H54 (cell line): Measurements from ENCODE around the gene ABCC2.
A peak's percentile ranks its signal among the peaks of the same experiment; 100 is the strongest.

Experiments
- DNase-seq: peaks from one replicate; pipeline ENCODE4 v3.0.0; 2011; ENCODE audit warnings: low spot score, mixed read lengths; ENCODE audit not compliant: insufficient read length
- FAIRE-seq: peaks from 3 replicates; lab custom pipeline; 2011; peaks lifted over from hg19 to GRCh38; lab: Jason Lieb, UNC
- POLR2A ChIP-seq: IDR thresholded peaks from 2 replicates; pipeline ENCODE4 v1.6.1; 2011; ENCODE audit warnings: low read depth, mild to moderate bottlenecking, low read length

The ABCC2 gene

DNA sequence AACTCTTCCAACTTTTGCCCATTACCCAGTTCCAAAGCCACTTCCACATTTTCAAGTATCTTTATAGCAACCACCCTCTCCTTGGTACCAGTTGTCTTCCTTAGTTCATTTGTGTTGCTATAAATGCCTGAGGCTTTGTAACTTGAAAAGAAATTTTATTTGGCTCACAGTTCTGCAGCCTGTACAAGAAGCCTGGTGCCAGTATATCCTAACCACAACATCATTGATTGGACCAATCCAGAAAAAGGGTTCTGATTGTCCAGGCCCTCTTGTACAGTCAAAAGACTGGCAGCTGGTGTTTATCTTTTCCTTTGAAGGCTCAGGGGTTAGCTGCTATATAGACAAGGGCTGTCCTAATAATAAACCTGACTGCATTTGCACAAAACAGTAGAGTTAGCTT lies 21.1 kb upstream of the ABCC2 start:
- no peak for TF ChIP-seq POLR2A
- FAIRE-seq: no peak

DNA sequence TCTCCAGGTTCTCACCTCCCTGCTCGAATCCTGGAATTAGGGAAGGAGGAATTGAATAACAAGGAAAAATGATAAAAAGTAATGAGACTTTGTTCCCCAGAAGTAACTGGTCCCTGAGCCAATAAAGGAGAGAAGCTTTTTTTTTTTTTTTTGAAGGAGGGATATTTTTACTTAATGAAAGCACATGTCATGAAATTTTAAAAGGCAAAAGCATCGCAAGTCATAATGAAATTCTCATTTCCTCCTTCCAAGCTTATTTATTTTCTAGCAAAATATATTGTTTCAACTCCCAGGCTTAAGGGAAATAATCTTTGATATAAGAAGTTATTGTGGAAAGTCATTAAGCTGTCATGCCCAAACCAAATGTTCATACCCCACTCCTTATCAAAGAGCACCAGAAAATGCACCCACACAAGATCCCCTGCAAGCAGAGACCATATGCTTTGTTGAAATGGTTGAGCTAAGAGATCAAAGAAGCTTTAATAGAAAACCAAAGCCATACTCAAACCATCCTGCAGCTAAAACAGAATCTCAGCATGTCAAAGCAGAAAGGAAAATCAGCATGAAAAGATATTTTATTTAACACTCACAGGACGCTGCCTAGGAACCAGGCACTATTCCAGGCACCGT lies 16.7 kb upstream of the ABCC2 start:
- FAIRE-seq (no peak), DNase-seq (no peak)
- TF ChIP-seq POLR2A: no peak

More for the DNA sequence above, 21.1 kb upstream of the ABCC2 start:
- no peak for DNase-seq

DNA sequence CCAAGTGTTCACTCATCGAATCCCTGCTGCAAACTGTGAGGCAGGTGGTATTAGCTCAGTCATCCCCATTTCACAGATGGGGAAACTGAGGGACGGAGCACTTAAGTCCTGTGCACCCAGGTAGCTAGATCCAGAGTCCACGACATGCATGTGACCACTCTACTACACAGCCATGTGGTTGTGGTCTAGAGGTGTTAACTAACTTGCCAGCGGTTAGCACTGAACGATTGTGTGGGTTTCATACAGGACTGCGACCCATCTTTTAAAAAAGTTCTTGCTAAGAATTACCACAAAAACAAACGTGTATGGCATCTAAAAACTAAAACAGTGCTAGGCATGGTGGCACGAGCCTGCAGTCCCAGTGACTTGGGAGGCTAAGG lies 16.1 kb upstream of the ABCC2 start:
- no peak for TF ChIP-seq POLR2A
- DNase-seq: no peak
- no peak for FAIRE-seq

DNA sequence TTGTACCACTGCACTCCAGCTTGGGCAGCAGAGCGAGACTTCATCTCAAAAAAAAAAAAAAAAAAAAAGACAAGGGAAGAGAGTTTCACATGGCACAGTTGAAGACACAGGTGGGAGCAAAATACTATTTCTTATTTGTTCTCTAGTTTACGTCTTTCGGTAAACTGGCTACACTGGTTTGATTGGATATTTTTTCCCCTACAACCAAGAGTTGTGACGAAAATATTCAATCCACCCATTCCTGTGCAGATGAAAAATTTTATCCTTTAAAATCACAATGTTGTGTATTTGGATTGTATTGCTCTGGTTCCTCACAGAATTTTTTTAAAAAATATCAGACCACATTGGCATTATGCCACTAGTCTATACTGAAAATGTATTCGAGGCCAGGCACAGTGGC lies 14.5 kb upstream of the ABCC2 start:
- DNase-seq (no peak), FAIRE-seq (no peak)
- TF ChIP-seq POLR2A: no peak

DNA sequence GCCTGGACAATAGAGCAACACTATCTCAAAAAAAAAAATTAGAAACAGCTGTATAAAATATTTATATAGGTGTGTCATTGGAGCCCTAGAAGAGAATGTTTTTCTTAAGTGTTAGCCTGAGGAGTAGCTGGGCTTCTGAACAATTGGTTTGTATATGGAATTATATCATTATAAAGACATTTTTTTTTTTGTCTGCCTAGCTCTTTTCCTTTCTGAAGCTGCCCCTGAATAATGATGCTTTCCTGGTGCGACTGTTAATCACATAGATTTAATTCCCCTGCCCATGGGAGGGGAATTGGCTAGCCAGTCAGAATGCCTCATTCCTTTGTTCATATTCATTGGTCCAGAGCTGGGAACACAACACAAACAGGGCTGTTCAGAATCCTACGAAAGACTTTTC lies 13.9 kb upstream of the ABCC2 start:
- DNase-seq: no peak

DNA sequence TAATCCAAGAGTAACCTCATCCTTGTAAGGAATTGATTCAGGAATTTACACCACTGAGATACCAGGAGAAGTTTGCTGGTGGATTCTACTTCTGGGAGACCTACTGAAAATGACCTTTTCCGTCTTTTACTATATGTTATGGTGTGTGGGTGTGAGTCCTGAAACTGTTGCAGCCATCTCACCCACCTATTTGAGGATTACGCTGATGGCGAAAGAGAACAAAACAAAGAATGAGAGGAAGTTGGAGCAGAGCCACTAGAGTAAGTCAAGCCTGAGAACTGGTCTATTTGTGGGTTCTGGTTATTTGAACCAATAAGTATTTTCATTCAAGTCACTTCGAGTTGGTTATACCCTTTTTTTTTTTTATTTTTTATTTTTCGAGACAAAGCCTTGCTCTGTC lies 12.7 kb upstream of the ABCC2 start:
- no peak for TF ChIP-seq POLR2A
- no peak for FAIRE-seq
- DNase-seq: no peak

More for the DNA sequence above, 13.9 kb upstream of the ABCC2 start:
- FAIRE-seq: no peak
- no peak for TF ChIP-seq POLR2A

DNA sequence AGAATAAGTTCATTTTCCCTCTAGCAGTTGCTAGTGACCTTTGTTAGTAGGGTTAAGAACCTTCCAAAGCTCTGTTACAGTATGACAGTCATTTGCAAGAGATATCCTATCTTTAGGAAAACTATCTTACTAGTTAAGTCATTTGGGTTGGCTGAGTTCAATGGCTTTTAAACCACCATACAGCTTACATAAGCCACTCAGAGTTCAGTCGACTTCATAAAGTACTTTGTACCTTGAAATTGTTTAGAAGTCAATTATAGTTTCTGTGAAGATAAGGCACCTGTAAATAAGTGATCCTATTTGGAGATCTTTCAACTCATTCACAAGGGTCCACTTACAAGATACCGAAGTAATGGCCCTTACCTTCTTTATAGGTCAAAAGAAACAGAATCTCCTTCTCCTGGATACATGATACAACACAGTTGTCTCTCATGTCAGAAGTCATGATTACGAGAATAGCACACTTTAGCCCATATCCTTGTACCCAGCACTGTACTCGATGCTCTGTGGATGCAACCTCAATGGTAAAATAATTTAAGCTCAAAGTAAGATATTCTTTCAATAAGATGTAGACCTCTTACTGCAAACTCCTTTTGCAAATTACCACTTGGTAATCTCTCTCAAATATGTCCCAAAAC lies 11.9 kb upstream of the ABCC2 start:
- no peak for TF ChIP-seq POLR2A
- DNase-seq: no peak
- no peak for FAIRE-seq

DNA sequence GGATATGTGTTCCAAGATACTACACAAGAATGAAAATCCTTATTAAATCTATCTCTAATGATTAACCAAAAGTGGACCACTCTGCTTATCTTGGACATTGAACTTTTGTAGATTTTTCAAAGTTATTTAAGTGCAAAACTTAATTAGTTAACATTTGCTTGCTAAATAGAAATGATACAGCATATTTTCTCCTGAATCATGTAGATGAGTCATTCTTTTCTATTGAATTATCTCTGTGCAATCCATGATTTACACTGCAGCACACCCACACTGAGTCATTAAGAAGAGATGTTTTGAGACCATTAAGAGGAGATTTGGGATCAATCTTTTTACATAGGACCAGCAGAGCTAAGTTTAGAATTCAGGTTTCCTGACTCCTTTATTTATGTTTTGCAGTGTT lies 6.6 kb upstream of the ABCC2 start:
- FAIRE-seq: peak; percentile 89
- no peak for TF ChIP-seq POLR2A
- peak; percentile 48 for DNase-seq

DNA sequence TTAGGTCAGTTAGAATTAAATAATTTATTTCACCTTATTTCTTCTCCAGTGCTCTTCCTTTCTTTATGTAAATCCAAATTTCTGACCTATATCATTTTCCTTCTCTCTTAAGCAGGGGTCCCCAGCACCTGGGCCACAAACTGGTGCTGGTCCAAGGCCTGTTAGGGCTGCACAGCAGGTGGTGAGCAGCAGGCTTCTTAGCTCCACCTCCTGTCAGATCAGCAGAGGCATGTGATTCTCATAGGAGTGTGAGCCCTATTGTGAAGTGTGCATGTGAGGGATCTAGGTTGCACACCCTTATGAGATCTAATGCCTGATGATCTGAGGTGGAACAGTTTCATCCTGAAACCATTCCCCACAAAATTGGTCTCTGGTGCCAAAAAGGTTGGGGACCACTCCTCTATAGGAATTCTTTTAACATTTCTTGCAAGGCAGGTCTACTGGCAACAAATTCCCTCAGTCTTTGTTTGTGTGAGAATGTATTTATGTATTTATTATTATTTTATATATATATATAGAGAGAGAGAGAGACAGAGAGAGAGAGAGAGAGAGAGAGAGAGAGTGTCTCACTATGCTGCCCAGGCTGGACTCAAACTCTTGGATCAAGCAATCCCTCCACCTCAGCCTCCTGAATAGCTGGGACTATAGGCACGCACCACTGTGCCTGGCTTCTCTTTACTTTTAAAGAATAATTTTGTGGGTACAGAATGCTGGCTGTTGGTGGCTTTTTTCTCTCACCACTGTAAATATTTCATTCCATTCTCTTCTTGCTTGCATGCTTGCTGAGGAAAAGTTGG lies 4.3 kb upstream of the ABCC2 start:
- peak; percentile 68 for FAIRE-seq
- no peak for DNase-seq
- TF ChIP-seq POLR2A: no peak

DNA sequence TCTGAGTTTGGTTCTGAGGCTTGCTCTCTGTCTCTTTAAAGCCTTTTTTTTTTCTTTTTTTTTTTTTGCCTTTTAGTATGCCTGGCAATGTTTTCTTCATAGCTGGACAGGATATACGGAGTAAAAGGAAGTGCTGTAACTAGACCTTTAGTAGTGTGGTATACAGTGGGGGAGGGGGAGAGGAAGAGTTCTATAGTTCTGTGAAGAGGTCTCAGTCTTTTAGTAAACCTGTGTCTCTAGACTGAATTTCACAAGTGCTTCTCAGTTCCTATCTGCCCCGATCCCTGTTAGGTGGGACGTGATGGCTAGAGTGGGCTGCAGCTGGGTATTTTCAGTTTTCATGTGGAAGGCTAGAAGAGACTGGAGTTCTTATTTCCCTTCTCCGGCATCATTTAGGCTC lies 3.1 kb upstream of the ABCC2 start:
- no peak for FAIRE-seq
- TF ChIP-seq POLR2A: no peak
- DNase-seq: no peak

DNA sequence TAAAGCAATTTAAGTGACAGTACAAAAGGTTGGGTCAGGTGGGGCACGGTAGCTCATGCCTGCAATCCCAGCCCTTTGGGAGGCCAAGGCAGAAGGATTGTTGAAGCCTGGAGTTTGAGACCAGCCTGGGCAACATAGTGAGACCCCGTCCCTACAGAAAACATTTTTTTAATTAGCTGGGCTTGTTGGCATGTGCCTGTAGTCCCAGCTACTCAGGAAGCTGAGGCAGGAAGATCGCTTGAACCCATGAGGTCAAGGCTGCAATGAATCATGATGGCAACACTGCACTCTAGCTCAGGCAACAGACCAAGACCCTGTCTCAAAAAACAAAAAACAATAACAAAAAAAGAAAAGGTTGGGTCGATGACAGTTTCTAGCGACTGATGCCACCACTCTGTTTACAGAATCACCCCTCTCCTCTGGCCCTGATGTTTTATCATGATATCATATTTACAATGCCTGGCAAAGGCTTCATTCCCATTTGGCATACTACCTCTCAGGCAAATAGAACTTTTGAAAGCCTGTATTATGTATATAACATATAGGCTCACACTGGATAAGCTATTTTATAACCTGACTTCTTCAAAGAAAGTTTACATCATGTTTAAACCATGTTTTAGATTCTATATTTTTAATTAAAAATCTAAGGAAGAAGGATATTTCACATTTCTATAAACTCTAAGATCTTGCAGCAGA lies 558 bp upstream of the ABCC2 start:
- TF ChIP-seq POLR2A: no peak
- DNase-seq: no peak
- no peak for FAIRE-seq

DNA sequence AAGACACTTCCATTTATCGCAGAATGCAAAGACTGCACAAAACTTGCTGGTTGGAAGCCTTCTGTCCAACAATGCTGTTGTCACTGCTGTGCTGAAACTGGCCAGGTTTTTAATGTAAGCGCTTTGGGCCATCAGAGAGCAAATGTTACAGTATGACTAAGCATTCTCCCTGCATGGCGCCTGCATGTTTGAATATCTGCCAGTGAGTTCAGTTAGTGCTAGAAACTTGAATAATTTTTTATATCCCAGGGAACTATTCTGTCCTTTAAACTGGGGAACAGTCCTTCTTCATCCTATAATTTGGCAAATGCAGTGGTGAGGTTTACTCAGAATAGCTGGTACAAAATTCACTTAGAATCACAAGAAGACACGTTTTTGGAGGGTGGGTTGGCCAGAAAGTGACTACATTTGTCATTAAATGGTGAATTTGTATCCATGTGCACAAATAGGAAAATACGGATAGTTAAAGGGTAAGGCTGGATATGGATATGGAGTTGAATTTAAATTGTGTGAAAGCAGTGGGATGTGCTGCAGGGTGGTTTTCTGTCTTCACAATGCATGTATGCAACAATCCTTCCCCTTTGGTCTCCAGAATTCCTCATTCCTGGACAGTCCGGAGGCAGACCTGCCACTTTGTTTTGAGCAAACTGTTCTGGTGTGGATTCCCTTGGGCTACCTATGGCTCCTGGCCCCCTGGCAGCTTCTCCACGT lies 1.7 kb downstream of the ABCC2 start:
- DNase-seq (no peak), FAIRE-seq (peak; percentile 75)
- no peak for TF ChIP-seq POLR2A

DNA sequence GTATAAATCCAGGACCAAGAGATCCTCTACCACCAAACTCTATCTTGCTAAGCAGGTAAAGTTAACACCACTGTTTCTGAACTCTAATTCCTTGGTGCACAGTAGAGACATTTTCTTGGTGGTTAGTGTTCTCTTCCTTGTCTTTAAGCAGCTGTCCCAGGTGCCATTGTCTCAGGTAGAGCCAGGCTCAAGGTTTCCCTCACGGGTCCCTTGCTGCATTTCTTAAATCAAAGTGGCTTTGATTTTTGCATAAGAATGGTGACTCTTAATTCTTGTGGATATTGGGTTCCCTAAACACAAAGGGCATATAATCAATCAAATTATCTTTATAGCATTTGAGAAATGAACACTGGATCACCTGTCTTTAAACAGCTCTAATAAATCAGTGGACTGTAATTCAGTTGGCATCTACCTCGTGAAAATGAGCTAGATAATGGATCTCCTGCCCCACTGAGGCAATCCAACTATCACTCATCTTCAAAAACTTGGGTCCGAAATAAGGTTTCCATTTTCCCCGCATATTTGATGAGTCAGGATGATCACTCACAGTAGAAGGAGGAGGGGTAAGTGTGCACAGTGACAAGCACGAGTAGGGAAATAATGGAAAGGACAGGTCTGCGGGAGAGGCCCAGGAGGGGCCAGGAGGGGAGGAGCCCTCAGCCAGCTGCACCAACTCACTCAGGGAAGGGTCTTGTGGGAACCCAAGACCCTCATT lies 2.4 kb downstream of the ABCC2 start:
- no peak for TF ChIP-seq POLR2A
- DNase-seq (no peak), FAIRE-seq (no peak)

DNA sequence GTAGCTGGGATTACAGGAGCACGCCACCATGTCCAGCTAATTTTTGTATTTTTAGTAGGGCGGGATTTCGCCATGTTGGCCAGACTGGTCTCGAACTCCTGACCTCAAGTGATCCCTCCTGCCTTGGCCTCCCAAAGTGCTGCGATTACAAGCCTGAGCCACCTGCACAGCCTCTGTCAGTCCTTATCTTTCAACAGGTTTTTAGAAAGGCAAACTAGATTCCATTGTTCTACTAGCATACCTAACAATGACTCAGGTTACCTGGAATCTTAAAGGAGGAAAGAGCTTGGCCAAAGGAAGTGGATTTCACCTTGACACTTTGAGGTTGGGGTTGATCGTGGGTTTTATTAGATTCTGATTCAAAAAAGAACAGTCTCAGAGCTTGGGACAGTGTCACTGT lies 3.2 kb downstream of the ABCC2 start:
- no peak for TF ChIP-seq POLR2A
- FAIRE-seq (no peak), DNase-seq (no peak)
